ENCODE data around the gene NUDT3.
"Not testable (repeated sequence)": the region's sequence is repeated elsewhere in the genome, so short reads cannot be mapped to it uniquely, and the experiment has no call there.

Gene NUDT3

DNA sequence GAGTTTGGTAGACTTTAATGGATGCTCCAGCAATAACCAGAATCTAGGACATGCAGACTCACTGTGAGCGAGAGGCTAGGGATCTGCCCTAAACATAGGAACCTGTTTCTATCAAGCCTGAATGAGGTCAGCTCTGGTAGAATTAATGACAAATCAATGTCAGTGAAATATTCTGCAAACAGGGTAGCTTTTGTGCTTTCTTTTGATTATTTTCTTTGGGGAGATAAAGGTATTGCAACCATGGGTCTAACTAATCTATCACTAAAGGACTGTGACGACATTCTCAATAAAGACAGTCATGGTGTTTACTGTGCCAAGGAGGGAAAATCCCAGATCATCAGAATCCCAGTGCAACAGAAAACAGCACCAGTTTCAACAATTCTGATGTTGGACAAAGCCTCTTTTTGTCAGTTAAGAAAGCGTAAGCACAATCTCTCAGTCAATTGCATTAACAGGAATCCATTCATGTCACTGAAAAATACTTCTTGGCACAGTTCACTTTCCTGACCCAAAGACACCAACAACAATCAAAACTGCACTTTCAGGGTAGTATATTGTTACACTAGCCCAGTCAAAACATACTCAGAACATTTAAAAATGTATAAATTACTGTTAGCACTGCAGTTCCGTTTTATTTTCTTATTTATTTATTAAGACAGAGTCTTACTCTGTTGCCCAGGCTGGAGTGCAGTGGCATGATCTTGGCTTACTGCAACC, 106.9 kb downstream of the NUDT3 start:
- DNase-seq (ENCODE audit: low read depth in 2 of 2) = no peak

DNA sequence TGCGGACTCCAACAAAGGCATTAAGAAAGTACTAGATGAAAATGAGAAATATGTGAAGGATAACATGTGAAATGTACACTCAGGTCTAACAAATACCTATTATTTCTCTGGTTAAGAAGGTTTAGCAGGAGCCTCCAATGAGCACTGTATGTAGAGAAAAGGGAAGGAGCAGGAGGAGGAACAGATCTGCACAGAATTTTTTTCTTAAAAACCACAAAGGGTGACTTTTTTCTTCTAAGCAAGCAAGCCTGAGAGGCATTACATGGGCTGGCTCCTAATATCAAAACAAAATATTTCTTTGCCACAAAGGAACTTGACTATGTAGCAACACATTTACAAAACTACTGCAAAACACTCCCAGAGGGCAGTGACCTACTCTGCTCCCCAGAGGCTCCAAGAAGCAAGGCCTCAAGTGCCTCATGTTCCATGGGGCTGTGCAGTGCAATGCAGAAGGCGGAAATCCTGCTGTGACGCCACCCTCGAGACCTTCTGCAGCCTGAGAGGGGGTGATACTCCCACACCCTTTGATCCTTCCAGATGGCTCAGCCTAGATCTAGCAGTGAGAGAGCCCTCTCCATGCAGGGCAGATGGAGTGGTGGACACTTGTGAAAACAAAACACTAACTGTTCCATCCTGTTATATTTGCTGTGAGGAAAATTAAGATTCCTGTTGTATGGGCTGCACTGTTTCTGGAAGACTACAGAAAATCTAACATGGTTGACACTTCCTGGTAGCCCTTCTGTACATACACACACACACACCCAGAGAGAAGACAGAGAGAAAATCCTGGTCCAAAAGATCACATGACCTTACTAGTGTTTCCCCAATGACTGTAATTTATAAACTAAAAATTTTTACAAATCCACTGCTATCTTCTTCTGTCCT, 107.7 kb downstream of the NUDT3 start:
- DNase-seq (ENCODE audit: low read depth in 2 of 2) = no peak

GRCh38 chr6:34281702-34282334, 110.7 kb downstream of the NUDT3 start:
- DNase-seq (ENCODE audit: low read depth in 2 of 2) = no peak

DNA sequence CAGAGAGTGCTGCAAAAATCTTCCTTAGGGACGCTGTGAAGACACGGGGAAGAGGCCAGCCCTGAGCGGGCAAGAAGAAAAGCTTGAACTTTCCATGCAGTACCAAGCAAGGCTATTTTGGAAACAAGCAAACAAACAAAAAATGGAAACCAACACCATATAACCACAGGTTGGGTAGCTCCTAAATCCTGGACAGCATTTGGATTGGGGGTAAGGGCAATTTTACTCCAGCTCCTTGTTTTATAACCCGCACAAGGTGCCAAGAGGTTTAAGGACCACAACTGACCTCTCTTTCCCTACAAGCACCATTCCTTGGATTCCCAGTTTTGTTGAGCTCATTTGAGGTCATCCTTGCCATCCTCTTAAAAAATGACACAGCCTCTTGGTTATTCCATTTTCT, 112.3 kb downstream of the NUDT3 start:
- no peak for DNase-seq (ENCODE audit: low read depth in 2 of 2)

DNA sequence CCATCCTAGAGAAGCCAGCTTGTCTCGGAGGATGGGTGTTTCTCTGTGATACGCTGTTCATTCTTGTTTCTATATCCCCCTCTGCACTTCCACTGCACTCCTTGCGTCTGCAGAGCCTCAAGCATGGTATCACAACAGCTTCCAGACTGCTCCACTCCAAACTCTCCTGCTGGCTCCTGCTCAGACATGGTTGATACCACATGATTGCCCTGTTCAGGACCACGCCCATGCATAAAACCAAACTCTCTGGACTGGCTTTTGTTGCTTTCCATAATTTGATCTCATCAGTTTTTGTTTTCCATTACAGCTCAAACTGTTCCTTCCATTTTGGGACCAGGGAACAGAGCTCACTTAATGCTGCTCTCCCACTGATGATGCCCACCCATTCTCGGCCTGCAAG, 113.6 kb downstream of the NUDT3 start:
- no peak for DNase-seq (ENCODE audit: low read depth in 2 of 2)

GRCh38 chr6:34277763-34278112, 114.7 kb downstream of the NUDT3 start:
- DNase-seq (ENCODE audit: low read depth in 2 of 2) = no peak

DNA sequence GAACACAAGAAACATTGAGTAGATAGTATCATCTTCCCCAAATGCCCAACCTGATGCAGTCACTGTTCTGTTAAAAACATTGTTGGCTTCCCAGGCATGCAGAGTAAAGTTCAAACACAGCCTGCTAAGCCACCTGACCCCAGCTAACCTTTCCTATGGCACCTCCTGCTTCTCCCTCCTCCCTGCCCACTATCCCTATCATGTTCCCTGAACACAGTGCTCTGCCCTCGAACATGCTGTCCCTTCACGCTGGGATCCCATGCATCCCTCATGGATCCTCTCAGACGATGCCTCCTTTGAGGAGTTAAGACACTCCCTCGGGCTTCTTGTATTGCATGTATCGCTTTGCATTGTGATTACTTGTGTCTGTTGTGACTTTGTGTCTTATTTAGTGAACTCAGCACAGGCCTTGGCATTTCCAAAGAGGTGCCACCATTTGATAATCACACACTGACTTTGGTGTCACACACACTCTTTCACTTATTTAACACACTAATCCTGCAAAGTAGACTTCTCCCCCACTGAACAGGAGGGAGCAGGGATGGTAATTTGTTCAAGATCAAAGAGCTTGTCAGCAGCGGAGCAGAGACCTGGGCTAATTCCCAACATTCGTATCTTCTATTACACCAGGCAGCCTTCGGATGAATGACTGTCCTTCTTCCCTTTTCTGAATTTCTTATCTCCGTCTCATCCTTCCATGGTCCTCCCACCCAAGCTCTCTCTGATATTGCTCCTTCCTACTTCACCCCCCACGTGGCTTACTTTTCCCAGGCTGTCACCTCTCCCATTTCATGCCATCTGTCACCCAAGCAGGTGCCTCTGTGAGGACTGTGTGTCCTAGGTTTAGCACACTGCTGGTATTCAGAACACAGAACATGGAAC, 115.3 kb downstream of the NUDT3 start:
- no peak for DNase-seq (ENCODE audit: low read depth in 2 of 2)

GRCh38 chr6:34276191-34276590, 116.3 kb downstream of the NUDT3 start:
- no peak for DNase-seq (ENCODE audit: low read depth in 2 of 2)

DNA sequence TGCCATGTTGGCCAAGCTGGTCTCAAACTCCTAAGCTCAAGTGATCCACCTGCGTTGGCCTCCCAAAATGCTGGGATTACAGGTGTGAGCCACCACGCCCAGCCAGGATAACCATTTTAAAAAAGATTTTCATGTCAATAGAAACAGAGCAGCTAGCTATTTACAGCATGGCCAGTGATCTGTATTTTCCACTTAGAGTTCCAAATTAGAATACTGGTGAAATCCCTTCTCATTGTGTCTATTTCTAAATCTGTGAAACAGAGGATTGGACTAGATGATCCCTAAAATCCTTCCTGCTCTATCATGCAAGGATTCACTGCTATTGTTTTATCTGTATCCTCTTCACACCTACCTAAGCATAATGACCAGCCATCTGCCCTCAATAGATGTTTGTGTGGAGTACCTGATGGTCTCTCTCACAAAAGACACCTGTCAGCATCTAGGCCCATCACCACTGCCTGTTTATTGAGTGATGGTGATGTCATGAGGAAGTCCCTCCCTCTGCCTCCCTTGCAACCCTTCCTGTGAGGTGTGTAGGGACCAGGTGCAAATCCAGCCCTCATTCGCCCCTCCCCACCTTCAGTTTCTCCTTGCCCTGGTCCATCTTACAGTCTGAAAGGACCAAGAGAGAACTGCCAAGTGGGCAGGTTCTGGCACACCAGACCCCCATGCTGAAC, 117.2 kb downstream of the NUDT3 start:
- no peak for DNase-seq (ENCODE audit: low read depth in 2 of 2)

DNA sequence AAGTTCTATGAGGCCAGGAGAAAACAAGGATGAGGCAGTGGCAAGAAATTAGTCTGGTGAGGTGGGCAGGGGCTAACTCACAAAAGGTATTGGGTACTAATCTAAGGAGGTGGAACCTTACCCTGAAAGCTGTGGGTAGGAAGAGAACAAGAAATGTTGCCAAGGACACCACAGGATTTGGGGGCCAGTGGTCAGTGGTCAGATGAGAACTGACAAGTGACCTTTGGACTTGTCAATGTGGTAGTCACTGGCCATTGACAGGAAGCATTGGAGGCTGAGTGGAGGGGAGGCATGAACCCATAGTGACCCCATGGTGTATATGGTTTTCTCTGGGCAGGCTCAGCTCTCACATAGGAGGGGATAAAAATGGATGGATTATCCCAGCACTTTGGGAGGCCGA, 118.3 kb downstream of the NUDT3 start:
- no peak for DNase-seq (ENCODE audit: low read depth in 2 of 2)

DNA sequence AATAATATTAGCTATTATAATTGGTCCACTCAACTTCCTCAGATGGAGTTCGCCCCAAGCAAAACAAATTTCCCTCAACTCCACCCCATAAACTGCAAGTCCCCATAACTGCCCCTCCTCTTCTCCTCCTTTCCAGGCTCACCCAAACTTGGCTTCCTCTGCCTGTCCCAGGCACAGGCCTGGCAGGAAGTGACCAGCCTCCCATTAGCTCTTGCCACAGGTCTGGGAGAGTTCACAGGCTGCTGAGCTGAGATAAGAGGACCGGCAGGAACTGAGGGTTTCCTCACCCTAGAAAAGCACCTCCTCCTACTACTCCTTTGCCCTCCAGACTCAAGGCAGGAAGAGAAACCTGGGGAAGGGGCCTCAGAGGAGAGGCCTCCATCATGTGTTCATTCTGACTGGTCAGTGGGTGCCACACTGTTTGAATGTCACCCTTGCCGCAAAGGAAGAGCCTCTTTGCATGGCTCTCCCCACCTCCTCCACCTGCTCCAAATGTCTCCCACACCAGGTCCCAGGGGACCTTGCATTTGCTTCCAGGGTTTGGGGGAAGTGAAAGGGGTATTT, 119.1 kb downstream of the NUDT3 start:
- DNase-seq (ENCODE audit: low read depth in 2 of 2) = no peak

DNA sequence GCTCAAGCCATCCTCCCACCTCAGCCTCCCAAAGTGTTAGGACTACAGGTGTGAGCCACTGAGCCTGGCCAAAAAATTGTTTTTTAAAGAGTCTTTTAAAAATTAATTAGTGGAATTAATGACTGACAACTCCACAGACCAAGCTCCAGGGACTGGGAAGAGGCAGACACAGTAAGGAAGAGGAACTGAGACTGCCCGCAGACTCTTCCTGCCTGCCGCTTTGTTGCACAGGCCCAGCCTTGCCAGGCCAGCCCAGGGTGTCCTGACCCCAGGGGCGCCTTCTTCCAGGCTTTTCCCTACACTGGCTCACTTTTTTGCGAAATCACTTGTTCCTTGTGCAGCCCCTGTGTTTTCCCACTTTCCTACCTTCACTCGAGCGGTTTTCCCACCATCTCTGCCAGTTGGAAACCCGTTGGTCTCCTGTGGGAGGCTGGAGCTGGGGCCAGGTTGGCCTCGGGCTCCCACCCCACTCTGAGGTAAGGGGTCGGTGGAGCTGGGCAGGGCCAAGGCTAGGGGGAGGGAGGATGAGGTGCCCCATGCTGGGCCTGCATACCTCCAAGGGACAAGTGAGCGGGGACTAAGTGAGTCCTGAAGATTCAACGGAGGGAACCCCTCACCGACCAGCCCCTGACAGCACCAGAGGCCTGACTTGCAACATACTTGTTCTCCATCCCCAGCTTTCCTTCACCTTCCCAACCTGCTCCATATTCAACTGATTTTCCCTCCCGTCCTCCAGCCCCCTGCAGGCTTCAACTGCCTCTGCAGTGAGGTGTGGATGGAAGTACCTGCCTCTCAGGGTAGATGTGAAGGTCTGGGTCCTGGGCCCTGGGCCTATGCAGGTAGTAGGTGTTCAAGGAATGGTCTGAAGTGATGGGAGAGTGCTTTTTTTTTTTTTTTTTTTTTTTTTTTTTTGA, 120.2 kb downstream of the NUDT3 start:
- no peak for DNase-seq (ENCODE audit: low read depth in 2 of 2)

- not testable (repeated sequence) for DNase-seq (ENCODE audit: low read depth in 2 of 2)
Observed at GRCh38 chr6:34269658-34270341, 122.7 kb downstream of the NUDT3 start.

DNA sequence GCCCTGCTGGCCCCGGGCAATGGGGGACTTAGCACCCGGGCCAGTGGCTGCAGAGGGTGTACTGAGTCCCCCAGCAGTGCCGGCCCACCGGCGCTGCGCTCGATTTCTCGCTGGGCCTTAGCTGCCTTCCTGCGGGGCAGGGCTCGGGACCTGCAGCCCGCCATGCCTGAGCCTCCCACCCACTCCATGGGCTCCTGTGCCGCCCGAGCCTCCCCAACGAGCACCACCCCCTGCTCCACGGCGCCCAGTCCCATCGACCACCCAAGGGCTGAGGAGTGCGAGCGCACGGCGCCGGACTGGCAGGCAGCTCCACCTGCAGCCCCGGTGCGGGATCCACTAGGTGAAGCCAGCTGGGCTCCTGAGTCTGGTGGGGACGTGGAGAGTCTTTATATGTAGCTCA, 123.3 kb downstream of the NUDT3 start:
- not testable (repeated sequence) for DNase-seq (ENCODE audit: low read depth in 2 of 2)

- no peak for DNase-seq (ENCODE audit: low read depth in 2 of 2)
Observed at GRCh38 chr6:34267746-34268145, 124.7 kb downstream of the NUDT3 start.

GRCh38 chr6:34263484-34263883, 129.0 kb downstream of the NUDT3 start:
- not testable (repeated sequence) for DNase-seq (ENCODE audit: low read depth in 2 of 2)

DNA sequence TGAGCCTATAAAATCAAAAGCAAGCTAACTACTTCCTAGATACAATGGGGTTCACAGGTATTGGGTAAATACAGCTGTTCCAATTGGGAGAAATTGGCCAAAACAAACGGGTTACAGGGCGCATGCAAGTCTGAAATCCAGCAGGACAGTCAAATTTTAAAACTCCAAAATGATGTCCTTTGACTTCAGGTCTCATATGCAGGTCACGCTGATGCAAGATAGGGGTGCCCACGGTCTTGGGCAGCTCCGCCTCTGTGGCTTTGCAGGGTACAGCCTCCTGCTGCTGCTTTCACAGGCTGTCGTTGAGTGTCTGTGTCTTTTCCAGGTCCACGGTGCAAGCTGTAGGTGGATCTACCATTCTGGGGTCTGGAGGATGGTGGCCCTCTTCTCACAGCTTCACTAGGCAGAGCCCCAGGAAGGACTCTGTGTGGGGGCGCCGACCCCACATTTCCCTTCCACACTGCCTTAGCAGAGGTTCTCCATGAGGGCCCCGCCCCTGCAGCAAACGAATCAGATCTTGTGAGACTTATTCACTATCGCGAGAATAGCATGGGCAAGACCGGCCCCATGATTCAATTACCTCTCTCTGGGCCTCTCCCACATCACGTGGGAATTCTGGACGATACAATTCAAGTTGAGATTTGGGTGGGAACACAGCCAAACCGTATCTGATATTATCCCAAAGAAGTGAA, 131.7 kb downstream of the NUDT3 start:
- no peak for DNase-seq (ENCODE audit: low read depth in 2 of 2)

- DNase-seq (ENCODE audit: low read depth in 2 of 2) = no peak
Observed at GRCh38 chr6:34259529-34260069, 132.9 kb downstream of the NUDT3 start.
